GM12801 (cell line): ENCODE data around the gene TRAF3.

Experiments
- TF ChIP-seq, protein P1 (sequence below): IDR thresholded peaks from one replicate; pipeline ENCODE4 v1.5.1; 2011; ENCODE audit warnings: control low read depth; ENCODE audit not compliant: insufficient read length; ENCODE audit errors: extremely low read depth

Gene TRAF3

GRCh38 chr14:102768223-102769048 lies 8.8 kb upstream of the TRAF3 start:
- TF ChIP-seq, protein P1, sequence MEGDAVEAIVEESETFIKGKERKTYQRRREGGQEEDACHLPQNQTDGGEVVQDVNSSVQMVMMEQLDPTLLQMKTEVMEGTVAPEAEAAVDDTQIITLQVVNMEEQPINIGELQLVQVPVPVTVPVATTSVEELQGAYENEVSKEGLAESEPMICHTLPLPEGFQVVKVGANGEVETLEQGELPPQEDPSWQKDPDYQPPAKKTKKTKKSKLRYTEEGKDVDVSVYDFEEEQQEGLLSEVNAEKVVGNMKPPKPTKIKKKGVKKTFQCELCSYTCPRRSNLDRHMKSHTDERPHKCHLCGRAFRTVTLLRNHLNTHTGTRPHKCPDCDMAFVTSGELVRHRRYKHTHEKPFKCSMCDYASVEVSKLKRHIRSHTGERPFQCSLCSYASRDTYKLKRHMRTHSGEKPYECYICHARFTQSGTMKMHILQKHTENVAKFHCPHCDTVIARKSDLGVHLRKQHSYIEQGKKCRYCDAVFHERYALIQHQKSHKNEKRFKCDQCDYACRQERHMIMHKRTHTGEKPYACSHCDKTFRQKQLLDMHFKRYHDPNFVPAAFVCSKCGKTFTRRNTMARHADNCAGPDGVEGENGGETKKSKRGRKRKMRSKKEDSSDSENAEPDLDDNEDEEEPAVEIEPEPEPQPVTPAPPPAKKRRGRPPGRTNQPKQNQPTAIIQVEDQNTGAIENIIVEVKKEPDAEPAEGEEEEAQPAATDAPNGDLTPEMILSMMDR, result no peak

- TF ChIP-seq, protein P1, result no peak
These were observed 8.3 kb upstream of the TRAF3 start for GRCh38 chr14:102769049-102769327.

DNA sequence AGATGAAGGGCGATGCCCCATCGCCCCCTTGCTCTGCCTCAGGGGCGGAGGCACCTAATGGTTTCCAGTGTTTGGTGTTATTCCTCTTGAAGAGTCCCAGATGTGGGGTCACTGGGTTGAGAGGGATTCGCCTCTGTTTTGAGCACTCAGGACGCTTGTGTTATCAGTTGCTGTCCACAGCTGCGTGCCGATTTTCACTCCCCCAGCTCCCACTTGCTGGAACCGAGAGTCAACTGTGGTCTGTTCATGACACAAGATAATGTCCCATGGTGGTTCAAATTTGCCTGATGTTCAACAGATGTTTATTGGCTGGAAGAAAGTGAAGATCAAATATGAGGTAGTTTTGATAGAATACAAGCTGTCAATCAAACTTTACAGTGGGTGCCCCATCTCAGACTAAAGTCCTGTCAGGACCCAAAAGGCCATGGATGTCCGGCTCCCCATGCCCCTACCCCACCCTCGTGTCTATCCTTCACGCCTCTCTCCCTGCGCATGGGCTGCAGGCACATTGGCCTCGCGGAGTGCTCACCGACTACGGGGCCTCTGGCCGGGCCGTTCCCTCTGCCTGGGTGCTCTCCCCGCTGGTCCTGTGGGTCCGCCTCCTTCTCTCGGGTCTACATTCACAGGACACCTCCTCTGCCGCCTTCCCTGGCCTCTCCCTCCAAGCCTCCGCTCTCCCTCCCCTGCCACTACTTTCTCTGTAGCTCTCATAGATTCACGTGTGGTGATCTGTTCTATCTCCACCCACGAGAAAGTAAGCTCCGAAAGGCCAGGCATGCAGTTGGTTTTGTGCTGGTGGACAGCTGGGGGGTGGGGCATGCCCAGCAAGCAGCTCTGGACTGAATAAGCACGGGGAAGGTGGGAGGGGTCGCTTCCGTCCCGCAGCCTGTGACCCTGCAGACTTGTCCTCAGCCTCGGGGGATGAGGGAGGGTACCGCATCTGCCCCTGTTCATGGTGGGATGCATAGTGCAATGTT lies 6.8 kb upstream of the TRAF3 start:
- TF ChIP-seq, protein P1, result no peak

DNA sequence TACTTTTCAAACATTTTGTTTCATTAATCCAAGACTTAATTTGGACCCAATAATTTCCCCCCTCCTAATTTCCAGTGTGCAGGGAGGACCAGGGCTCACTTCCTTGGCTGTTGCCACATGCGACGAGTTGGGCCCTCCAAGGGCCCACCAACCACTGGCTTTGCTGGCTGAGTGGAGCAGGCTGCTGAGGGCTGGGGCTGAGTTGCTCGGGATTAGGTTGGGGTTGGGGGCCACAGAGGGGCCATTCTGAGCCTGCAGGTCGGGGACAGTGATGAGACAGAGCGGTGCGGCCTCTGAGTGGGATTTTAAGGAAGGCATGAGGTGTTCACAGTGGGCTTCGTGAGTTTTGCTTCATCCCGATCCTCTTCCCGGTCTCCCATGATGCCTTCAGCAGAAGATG lies 6.1 kb upstream of the TRAF3 start:
- TF ChIP-seq, protein P1, result no peak

DNA sequence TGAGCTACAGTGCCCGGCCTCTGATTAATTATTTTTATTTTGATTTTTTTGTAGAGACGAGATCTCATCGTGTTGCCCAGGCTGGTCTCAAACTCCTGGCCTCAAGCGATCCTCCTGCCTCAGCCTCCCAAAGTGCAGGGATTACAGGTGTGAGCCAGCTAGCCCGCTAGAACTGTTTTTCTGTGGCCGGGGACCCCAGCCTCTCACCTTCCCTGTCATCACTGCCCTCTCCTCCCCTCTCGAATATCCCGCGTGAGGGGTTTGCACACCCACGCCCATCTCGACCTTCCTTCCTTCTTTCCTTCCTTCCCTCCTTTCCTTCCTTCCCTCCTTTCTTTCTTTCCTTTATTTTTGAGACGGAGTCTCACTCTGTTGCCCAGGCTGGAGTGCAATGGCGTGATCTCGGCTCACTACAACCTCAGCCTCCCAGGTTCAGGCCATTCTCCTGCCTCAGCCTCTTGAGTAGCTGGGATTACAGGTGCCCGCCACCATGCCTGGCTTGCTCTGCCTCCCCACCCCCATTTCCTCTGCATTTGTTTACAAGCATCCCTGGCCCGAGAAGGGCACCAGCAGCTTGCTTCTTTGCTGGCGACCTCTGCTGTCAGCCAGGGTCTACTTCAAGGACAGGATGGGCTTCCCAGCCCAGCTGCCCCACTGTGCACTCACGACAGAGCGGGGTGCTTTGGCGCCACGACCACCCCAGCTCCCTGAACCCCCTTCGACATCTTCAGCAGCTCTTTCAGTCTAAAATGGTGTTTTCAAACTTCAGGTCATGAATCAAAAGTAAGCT lies 4.3 kb upstream of the TRAF3 start:
- TF ChIP-seq, protein P1, result no peak

DNA sequence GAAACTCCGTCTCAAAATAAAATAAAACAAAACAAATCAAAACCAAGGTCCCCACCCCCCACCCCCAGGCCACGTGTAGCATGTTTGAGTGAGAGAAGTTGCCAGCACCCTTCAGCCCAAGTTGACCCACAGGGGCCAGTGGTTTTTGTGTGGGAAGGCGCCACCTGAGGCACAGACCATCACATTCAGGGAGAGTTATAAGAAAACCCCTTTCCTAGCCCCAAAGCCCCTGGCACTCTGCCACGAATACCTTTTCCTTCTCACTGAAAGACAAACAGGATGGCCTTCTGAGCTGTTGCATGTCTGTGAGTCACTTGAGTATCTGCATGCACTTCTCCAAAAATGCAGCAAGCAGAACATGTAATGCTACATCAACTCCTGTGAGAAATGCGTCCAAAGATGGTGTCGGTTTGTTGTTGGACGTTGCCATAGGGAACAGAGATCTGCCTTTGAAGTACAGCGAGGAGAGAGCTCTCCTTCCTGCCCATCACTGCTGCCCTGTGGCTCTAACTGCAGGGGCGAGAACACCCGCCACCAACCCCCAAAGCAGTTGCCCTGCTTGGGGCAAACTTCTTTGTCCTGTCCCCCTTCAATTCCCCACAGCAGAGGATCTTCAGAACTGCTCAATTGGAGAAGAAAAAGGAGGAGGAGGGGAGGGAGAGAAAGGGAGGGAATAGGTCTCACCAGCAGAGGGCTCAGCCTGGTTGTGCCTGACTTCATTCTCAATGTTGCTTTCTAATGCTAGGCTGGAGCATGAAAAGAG lies 2.7 kb upstream of the TRAF3 start:
- TF ChIP-seq, protein P1, result no peak
